Activated CD4-positive, alpha-beta memory T cell treated with anti-CD3 and anti-CD28 coated beads, Interleukin-2, amount 10 ng/mL, durations not matched to agents 7 days and 5 days (primary cell): ENCODE results near the gene SYT8. TPM values are rescaled to one million over a fixed set of nuclear protein-coding genes. Genes with fewer than 3 reads are reported as not detected.
"Not testable (repeated sequence)": the region's sequence is repeated elsewhere in the genome, so short reads cannot be mapped to it uniquely, and the experiment has no call there.

Experiments
- CTCF ChIA-PET: fragments of 350-600 bp; sonication (Branson Sonifier 250); formaldehyde crosslinking; loops from one replicate; lab custom pipeline; 2021; ENCODE audit warnings: antibody characterized with exemption, inconsistent platforms; lab: Charles Lee
- POLR2A ChIA-PET: fragments of 350-600 bp; sonication (Branson Sonifier 250); formaldehyde crosslinking; loops from one replicate; lab custom pipeline; 2021; ENCODE audit warnings: antibody characterized with exemption; lab: Charles Lee
- DNase-seq: peaks from one replicate; pipeline ENCODE4 v3.0.0-alpha.2; 2020
- H3K27ac Mint-ChIP-seq: one replicate; pipeline ENCODE4 v1.8.0; 2021; ENCODE audit warnings: mild to moderate bottlenecking, mixed read lengths
- H3K27me3 Mint-ChIP-seq: one replicate; pipeline ENCODE4 v1.8.0; 2021; ENCODE audit warnings: mixed read lengths
- H3K36me3 Mint-ChIP-seq: one replicate; pipeline ENCODE4 v1.8.0; 2021; ENCODE audit warnings: low read depth, mixed read lengths
- H3K4me1 Mint-ChIP-seq: one replicate; pipeline ENCODE4 v1.8.0; 2021; ENCODE audit warnings: mixed read lengths
- H3K4me3 Mint-ChIP-seq: one replicate; pipeline ENCODE4 v1.8.0; 2021; ENCODE audit warnings: mild to moderate bottlenecking, mixed read lengths
- H3K9me3 Mint-ChIP-seq: one replicate; pipeline ENCODE4 v1.8.0; 2021; ENCODE audit warnings: mixed read lengths
- total RNA-seq, 2 experiments: library from RNA; stranded (reverse); gene quantifications; one replicate each; pipeline ENCODE4 v1.2.3, GENCODE V29; 2021

SYT8 gene, protein sequence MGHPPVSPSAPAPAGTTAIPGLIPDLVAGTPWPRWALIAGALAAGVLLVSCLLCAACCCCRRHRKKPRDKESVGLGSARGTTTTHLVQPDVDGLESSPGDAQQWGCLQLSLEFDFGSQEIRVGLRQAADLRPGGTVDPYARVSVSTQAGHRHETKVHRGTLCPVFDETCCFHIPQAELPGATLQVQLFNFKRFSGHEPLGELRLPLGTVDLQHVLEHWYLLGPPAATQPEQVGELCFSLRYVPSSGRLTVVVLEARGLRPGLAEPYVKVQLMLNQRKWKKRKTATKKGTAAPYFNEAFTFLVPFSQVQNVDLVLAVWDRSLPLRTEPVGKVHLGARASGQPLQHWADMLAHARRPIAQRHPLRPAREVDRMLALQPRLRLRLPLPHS
- total RNA-seq: not detected

DNA sequence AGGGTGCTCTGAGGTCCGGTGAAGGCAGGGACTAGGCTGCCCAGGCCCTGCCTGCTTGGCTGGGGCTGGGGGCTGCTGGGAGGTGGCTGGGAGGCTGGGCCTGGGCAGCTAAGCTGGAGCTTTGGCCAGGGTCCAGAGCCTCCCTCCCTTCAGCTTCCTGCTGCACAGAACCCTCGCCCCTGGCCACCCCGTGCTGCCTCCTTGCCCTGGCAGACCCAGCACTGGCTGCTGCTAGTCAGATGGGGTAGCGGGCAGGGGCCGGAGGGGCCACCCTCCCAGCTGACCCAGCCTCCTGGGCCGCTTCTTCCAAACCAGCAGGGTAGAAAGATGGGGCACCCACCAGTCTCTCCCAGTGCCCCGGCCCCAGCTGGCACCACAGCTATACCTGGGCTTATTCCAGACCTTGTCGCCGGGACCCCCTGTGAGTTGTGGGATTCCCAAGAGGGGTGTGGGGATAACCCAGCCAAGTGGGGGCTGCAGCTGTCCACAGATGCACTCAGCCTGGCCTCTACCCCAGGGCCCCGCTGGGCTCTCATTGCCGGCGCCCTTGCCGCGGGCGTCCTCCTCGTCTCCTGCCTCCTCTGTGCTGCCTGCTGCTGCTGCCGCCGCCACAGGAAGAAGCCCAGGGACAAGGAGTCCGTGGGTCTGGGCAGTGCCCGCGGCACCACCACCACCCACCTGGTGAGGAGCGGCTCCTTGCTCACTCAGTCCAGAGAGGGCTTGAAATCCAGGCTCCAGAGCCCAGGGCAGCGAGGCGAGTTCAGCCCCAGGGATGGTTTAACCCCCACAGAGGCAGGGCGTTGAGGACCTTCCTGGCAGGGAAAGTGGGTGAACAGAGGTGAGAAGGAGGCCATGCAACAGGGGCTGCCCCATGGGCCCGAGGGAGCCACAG lies at the start of gene SYT8:
Gene SYT8, plus strand, starts transcription at position 212 of the 892 bp plus-strand sequence. Its CDS starts 116 bp downstream, at position 328.
- DNase-seq: no peak
- no peak within 1 kb of the TSS for H3K27ac Mint-ChIP-seq
- peaks cover 9% of the 10 kb centered on the region for H3K4me1 Mint-ChIP-seq
- POLR2A ChIA-PET: interaction anchor here (1.0 kb wide), 1 partner anchor 167 kb away, joined by 3 read pairs; no protein-coding TSS in a partner anchor
- no peaks in the 10 kb centered on the region for H3K36me3 Mint-ChIP-seq
- no peak within 1 kb of the TSS for H3K4me3 Mint-ChIP-seq
- H3K9me3 Mint-ChIP-seq: no peaks in the 10 kb centered on the region
- H3K27me3 Mint-ChIP-seq: peaks cover 3% of the 10 kb centered on the region
- CTCF ChIA-PET: interaction anchor here (0.6 to 10.1 kb wide), 6 partner anchors 61 to 182 kb away, joined by 3 to 287 read pairs (median 27); no protein-coding TSS in a partner anchor

DNA sequence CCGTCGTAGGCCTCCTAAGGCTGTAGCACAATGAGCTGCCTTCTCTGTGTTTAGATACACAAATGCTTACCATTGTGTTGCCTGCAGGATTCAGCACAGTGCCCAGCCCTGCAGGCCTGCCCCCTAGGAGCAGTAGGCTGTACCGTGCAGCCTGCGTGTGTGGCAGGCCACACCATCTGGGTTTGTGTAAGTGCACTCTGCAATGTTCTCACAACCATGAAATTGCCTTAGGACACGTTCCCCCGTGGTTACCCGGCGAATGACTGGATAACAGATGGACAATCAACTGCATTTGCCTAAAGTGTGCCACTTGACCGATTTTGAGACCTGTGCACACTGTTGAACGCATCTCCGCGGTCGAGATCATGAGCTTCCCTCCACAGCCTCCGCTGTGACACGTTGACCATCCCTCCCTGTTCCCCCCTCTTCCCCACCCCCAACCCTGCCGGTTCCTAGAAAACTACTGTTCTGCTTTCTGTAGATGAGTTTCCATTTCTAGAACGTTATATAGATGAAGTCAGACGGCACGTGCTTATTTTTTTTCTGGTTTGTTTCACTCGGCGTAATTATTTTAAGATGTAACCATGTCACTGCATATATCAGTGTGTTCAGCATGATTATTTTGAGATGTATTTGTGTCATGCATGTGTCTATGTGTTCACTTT lies 48.9 kb upstream of the SYT8 start:
- no peak overlapping the region for H3K4me3 Mint-ChIP-seq
- peaks cover 14% of the 10 kb centered on the region for H3K27me3 Mint-ChIP-seq
- ChIA-PET POLR2A (no interaction called here), CTCF (interaction anchor here (0.6 to 1.6 kb wide), 3 partner anchors 15 to 298 kb away, joined by 3 to 8 read pairs (median 4); no protein-coding TSS in a partner anchor)
- no peak overlapping the region for H3K27ac Mint-ChIP-seq
- H3K36me3 Mint-ChIP-seq: no peaks in the 10 kb centered on the region
- DNase-seq: no peak
- no peaks in the 10 kb centered on the region for H3K4me1 Mint-ChIP-seq
- no peaks in the 10 kb centered on the region for H3K9me3 Mint-ChIP-seq

DNA sequence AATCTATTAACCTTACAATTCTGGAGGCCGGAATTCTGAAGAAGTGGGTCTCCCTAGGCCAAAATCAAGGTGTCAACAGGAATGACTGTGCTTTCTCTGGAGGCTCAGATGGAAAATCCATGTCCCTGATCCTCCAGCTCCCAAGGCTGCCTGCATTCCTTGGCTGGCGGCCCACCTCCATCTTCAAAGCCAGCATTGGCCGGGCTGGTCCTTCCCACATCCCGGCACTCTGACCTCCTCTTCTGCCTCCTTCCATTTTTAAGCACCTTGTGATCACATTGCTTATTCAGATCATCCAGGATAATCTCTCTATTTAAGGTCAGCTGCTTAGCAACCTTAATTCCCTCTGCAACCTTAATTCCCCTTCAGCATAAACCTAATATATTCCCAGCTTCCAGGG lies 48.3 kb upstream of the SYT8 start:
- CTCF ChIA-PET: no interaction called here
- Mint-ChIP-seq H3K27ac (no peak overlapping the region), H3K36me3 (no peaks in the 10 kb centered on the region), H3K27me3 (peaks cover 16% of the 10 kb centered on the region), H3K4me3 (no peak overlapping the region), H3K9me3 (no peaks in the 10 kb centered on the region), H3K4me1 (peaks cover 1% of the 10 kb centered on the region)
- POLR2A ChIA-PET: no interaction called here
- no peak for DNase-seq

DNA sequence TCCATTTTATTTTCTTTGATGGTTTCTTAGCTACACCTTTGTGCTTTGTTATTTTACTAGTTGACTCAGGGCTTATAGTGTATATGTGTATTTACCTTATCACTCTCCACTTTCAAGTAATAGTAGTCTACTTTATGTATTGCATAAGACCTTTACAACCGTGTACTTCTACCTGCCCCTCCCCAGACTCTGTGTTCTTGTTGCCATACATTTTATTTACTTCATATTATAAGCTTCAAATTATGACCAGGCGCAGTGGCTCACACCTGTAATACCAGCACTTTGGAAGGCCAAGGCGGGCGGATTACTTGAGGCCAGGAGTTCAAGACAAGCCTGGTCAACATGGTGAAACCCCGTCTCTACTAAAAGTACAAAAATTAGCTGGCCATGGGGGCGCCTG lies 42.9 kb upstream of the SYT8 start:
- H3K9me3 Mint-ChIP-seq: no peaks in the 10 kb centered on the region
- POLR2A ChIA-PET: no interaction called here

DNA sequence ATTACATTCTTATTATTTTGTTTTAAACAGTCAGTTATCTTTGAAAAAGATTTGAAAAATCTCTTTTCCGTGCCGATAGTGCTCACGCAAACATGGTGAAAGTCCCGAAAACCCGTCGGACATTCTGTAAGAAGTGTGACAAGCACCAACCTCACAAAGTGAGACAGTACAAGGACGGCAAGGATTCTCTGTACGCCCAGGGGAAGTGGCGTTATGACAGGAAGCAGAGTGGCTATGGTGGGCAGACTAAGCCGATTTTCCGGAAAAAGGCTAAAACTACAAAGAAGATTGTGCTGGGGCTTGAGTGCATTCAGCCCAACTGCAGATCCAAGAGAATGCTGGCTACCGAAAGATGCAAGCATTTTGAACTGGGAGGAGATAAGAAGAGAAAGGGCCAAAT lies 42.3 kb upstream of the SYT8 start:
- Mint-ChIP-seq H3K4me3 (peak overlapping the region; percentile 42), H3K36me3 (no peaks in the 10 kb centered on the region), H3K27me3 (peaks cover 38% of the 10 kb centered on the region), H3K9me3 (no peaks in the 10 kb centered on the region), H3K4me1 (peaks cover 14% of the 10 kb centered on the region), H3K27ac (peak overlapping the region; percentile 67)
- ChIA-PET CTCF (interaction anchor here (0.7 to 1.8 kb wide), 6 partner anchors 16 to 110 kb away, joined by 3 to 5 read pairs (median 3); no protein-coding TSS in a partner anchor), POLR2A (no interaction called here)
- no peak for DNase-seq

More for the DNA sequence above, 42.9 kb upstream of the SYT8 start:
- CTCF ChIA-PET: interaction anchor here (0.8 to 1.2 kb wide), 4 partner anchors 17 to 99 kb away, joined by 3 to 4 read pairs (median 3); no protein-coding TSS in a partner anchor
- peaks cover 14% of the 10 kb centered on the region for H3K4me1 Mint-ChIP-seq
- peaks cover 37% of the 10 kb centered on the region for H3K27me3 Mint-ChIP-seq
- no peaks in the 10 kb centered on the region for H3K36me3 Mint-ChIP-seq
- H3K27ac Mint-ChIP-seq: no peak overlapping the region
- DNase-seq: no peak
- no peak overlapping the region for H3K4me3 Mint-ChIP-seq

DNA sequence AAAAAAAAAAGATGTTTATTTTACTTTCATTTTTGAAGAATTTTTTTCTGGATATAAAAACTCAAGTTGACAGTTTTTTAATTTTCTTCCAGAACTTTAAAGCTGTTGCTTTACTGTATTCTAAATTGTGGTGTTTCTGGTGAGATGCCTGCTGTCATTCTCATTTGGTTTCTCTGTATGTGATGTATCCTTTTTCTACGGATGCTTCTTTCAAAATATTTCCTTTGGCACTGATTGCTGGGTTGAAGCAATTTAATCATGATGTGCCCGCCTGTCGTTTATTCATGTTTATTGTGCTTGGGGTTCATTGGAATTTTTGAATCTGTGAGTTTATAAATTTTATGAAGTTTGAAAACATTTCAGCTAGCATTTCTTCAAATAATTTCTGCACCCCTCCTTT lies 41.7 kb upstream of the SYT8 start:
- CTCF ChIA-PET: interaction anchor here (0.7 to 1.8 kb wide), 3 partner anchors 99 to 627 kb away, joined by 3 to 5 read pairs (median 3); no protein-coding TSS in a partner anchor
- Mint-ChIP-seq H3K27ac (no peak overlapping the region), H3K27me3 (peaks cover 38% of the 10 kb centered on the region)

DNA sequence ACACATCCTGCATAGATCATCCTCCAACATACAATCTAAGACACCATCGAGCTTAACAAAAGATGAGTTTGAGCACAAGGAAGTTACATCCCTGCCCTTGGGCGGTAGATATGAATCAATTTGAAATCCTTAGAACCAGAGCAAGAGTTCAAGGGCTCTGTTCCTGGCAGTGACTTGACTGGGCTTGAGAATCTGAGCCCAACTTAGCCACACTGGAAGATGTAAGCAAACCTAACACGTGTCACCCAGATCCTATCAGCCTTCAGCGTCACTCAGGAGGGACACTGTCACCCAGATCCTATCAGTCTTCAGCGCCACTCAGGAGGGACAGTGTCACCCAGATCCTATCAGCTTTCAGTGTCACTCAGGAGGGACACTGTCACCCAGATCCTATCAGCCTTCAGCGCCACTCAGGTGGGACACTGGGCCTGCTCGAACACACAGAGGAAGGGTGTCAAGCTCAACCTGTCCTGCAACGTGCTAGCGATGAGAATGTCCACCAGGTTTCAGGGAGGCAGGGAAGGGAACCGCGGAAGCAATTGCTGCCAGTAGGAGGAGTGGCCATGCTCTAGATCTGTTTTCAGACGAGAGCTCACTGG lies 38.3 kb upstream of the SYT8 start:
- ChIA-PET POLR2A (no interaction called here), CTCF (no interaction called here)
- Mint-ChIP-seq H3K9me3 (no peaks in the 10 kb centered on the region), H3K27me3 (peaks cover 35% of the 10 kb centered on the region), H3K4me1 (peaks cover 13% of the 10 kb centered on the region), H3K36me3 (no peaks in the 10 kb centered on the region), H3K4me3 (no peak overlapping the region), H3K27ac (no peak overlapping the region)
- no peak for DNase-seq

More for the DNA sequence above, 41.7 kb upstream of the SYT8 start:
- H3K4me1 Mint-ChIP-seq: peaks cover 14% of the 10 kb centered on the region
- no peaks in the 10 kb centered on the region for H3K9me3 Mint-ChIP-seq
- H3K4me3 Mint-ChIP-seq: no peak overlapping the region
- POLR2A ChIA-PET: interaction anchor here (0.7 kb wide), 1 partner anchor 99 kb away, joined by 3 read pairs; no protein-coding TSS in a partner anchor
- DNase-seq: no peak
- no peaks in the 10 kb centered on the region for H3K36me3 Mint-ChIP-seq

DNA sequence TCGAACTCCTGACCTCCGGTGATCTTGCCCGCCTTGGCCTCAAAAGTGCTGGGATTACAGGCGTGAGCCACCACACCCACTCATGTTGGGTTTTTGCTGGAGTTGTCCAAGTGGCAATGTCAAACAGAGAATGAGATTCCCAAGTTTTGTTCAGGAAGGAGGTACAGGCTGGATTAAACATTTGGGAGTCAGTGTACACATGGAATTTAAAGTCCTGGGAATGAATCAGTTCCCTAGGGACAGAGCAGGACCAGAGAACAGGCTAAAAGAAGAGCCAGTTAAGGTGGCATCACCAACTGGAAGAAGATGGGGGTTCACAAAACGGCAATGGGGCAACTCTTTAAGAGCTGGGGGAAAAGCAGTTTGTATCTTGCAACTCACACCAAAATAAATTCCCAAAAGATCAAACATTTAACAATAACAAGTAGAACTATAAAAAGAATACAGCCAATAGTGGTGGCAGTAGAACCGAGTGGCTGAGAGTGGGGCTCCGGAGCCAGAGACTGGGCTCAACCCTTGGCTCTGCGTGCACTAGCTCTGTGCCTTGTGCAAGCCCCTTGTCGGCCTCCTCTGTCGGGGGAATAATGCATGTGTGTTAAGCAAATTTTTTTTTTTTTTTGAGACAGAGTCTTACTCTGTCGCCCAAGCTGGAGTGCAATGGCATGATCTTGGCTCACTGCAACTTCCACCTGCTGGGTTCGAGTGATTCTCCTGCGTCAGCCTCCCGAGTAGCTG lies 37.2 kb upstream of the SYT8 start:
- Mint-ChIP-seq H3K36me3 (no peaks in the 10 kb centered on the region), H3K27ac (no peak overlapping the region), H3K4me1 (peaks cover 7% of the 10 kb centered on the region), H3K4me3 (no peak overlapping the region), H3K27me3 (peaks cover 29% of the 10 kb centered on the region), H3K9me3 (no peaks in the 10 kb centered on the region)
- ChIA-PET POLR2A (no interaction called here), CTCF (interaction anchor here (1.1 kb wide), 2 partner anchors 104 to 354 kb away, joined by 3 read pairs; no protein-coding TSS in a partner anchor)
- DNase-seq: no peak

DNA sequence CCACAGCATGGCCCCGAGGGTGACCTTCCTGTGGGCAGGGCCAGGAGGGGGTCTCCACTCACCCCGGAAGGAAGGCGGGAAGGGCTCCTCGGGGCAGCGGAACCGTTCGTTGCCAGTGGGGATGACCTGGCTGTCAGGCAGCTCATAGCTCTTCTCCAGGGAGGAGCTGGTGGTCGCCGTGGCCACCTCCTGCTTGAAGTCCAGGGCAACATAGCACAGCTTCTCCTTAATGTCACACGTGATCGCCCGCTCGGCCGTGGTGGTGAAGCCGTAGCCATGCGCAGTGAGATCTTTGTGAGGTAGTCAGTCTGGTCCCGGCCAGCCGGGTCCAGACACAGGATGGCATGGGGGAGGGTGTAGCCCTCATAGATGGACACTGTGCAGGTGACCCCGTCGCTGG lies 31.5 kb upstream of the SYT8 start:
- no peaks in the 10 kb centered on the region for H3K36me3 Mint-ChIP-seq
- no peak overlapping the region for H3K27ac Mint-ChIP-seq
- no peak for DNase-seq
- POLR2A ChIA-PET: no interaction called here
- no peak overlapping the region for H3K4me3 Mint-ChIP-seq
- no peaks in the 10 kb centered on the region for H3K9me3 Mint-ChIP-seq
- no peaks in the 10 kb centered on the region for H3K4me1 Mint-ChIP-seq
- H3K27me3 Mint-ChIP-seq: peaks cover 17% of the 10 kb centered on the region
- CTCF ChIA-PET: no interaction called here

DNA sequence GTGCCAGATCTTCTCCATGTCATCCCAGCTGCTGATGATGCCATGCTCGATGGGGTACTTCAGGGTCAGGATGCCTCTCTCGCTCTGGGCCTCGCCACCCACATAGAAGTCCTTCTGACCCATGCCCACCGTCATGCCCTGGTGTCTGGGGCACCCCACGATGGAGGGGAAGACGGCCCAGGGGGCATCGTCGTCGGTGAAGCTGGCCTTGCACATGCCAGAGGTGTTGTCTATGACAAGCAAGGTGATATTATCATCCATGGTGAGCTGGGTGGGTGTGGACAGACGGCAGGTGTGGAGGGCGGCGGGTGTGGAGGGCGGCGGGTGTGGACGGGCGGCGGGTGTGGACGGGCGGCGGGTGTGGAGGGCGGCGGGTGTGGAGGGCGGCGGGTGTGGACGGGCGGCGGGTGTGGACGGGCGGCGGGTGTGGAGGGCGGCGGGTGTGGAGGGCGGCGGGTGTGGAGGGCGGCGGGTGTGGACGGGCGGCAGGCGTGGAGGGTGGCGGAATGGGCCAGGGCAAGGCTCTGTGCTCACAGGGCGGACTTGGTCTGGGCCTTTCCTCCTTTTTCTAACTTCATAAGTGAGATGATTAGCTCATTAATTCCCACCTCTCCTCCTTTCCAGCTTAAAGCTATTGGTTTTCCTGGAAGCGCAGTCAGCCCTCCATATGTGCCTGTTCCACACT lies 30.8 kb upstream of the SYT8 start:
- H3K36me3 Mint-ChIP-seq, POLR2A ChIA-PET, H3K4me1 Mint-ChIP-seq, H3K27ac Mint-ChIP-seq, DNase-seq, H3K9me3 Mint-ChIP-seq, H3K4me3 Mint-ChIP-seq: not testable (repeated sequence)
- CTCF ChIA-PET: interaction anchor here (1.3 to 5.0 kb wide), 3 partner anchors 29 to 110 kb away, joined by 3 to 28 read pairs (median 5); no protein-coding TSS in a partner anchor
- H3K27me3 Mint-ChIP-seq: peaks cover 17% of the 10 kb centered on the region

DNA sequence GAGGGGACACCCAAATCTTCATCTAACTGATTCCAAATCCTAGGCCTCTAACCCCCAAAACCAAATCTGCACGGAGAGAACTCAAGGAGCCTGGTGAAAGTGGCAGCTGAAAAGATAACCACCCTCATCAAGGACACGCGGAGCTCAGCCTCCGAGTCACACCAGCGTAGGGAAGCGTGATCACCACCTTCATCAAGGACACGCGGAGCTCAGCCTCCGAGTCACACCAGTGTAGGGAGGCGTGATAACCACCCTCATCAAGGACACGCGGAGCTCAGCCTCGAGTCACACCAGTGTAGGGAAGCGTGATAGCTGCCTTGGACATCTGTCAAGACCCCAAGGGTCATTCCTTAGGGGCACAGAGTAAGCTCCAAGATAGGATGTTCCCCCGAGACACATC lies 29.3 kb upstream of the SYT8 start:
- no peaks in the 10 kb centered on the region for H3K4me1 Mint-ChIP-seq
- H3K4me3 Mint-ChIP-seq: no peak overlapping the region
- no peaks in the 10 kb centered on the region for H3K9me3 Mint-ChIP-seq
- ChIA-PET POLR2A (no interaction called here), CTCF (interaction anchor here (0.6 to 5.0 kb wide), 5 partner anchors 27 to 153 kb away, joined by 3 to 28 read pairs (median 4); no protein-coding TSS in a partner anchor)
- H3K27me3 Mint-ChIP-seq: peaks cover 18% of the 10 kb centered on the region
- DNase-seq: no peak
- H3K36me3 Mint-ChIP-seq: no peaks in the 10 kb centered on the region
- no peak overlapping the region for H3K27ac Mint-ChIP-seq
